ENCODE measurements around the gene ETS2. TPM values are rescaled to one million over a fixed set of nuclear protein-coding genes. Genes with fewer than 3 reads are reported as not detected.

ETS2 gene
- total and polyA plus RNA-seq, 2 experiments from 2014 or later: 19.5 to 36.8 TPM

DNA sequence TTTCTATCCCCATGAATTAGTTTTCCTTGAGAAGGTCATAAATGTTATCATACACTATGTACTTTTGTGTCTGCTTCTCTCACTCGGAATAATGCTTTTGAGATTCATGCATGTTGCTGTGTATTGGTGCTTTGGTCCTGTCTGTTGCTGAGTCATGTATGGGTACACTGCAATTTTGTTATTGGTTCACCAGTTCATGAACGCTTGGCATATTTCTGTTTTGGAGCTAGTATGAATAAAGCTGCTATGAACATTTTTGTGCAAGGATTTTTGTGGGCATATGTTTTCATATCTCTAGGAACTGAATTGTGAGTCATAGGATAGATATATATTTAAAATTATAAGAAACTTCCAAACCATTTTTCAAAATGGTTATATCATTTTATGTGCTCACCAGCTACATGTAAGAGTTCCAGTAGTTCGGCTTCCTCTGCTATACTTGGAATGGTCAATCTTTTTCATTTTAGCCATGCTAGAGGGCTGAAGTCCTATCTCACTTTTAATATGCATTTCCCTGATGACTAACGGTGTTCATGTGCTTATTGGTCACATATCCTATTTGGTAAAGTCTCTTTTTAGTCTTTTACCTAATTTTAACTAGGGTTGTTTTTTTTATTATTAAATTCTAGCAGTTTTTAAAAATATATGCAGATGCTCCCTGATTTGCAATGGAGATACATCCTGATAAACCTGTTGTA lies 38.2 kb downstream of the ETS2 start:
- H3K27ac ChIP-seq (ENCODE audit: low read depth): no peak overlapping the region
- H4K20me1 ChIP-seq (replicated peaks; ENCODE audit: insufficient read depth): no peaks in the 10 kb centered on the region
- no peak overlapping the region for H2AFZ ChIP-seq
- no peaks in the 10 kb centered on the region for H3F3A ChIP-seq (replicated peaks; ENCODE audit: low read depth)
- H3K4me3 ChIP-seq: no peak overlapping the region
- peaks cover 6% of the 10 kb centered on the region; the same call in 1 of the 2 replicates for H3K9me2 ChIP-seq (ENCODE audit: insufficient read depth)
- H3K4me1 Mint-ChIP-seq: peaks cover 6% of the 10 kb centered on the region
- no peak overlapping the region for H3K27ac Mint-ChIP-seq
- no peak for DNase-seq (ENCODE audit: low spot score)
- peaks cover 3% of the 10 kb centered on the region; the same call in 1 of the 3 replicates for H3K9me3 Mint-ChIP-seq
- H3K79me2 ChIP-seq (replicated peaks; ENCODE audit: insufficient read depth): no peaks in the 10 kb centered on the region
- no peaks in the 10 kb centered on the region for H3K36me3 ChIP-seq (ENCODE audit: insufficient read depth)
- no peak for ATAC-seq
- no peak overlapping the region for H3K4me3 Mint-ChIP-seq
- H3K4me1 ChIP-seq (ENCODE audit: insufficient read depth): no peaks in the 10 kb centered on the region
- H3K4me2 ChIP-seq: no peak overlapping the region
- TF ChIP-seq EZH2 (IDR thresholded peaks at IDR 0.05; ENCODE audit: low read depth, unreplicated experiment): no peak
- TF ChIP-seq, protein P1, sequence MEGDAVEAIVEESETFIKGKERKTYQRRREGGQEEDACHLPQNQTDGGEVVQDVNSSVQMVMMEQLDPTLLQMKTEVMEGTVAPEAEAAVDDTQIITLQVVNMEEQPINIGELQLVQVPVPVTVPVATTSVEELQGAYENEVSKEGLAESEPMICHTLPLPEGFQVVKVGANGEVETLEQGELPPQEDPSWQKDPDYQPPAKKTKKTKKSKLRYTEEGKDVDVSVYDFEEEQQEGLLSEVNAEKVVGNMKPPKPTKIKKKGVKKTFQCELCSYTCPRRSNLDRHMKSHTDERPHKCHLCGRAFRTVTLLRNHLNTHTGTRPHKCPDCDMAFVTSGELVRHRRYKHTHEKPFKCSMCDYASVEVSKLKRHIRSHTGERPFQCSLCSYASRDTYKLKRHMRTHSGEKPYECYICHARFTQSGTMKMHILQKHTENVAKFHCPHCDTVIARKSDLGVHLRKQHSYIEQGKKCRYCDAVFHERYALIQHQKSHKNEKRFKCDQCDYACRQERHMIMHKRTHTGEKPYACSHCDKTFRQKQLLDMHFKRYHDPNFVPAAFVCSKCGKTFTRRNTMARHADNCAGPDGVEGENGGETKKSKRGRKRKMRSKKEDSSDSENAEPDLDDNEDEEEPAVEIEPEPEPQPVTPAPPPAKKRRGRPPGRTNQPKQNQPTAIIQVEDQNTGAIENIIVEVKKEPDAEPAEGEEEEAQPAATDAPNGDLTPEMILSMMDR (conservative IDR thresholded peaks at IDR 0.05; ENCODE audit: low read depth in 2 of 2): no peak
- TF ChIP-seq, protein P2, sequence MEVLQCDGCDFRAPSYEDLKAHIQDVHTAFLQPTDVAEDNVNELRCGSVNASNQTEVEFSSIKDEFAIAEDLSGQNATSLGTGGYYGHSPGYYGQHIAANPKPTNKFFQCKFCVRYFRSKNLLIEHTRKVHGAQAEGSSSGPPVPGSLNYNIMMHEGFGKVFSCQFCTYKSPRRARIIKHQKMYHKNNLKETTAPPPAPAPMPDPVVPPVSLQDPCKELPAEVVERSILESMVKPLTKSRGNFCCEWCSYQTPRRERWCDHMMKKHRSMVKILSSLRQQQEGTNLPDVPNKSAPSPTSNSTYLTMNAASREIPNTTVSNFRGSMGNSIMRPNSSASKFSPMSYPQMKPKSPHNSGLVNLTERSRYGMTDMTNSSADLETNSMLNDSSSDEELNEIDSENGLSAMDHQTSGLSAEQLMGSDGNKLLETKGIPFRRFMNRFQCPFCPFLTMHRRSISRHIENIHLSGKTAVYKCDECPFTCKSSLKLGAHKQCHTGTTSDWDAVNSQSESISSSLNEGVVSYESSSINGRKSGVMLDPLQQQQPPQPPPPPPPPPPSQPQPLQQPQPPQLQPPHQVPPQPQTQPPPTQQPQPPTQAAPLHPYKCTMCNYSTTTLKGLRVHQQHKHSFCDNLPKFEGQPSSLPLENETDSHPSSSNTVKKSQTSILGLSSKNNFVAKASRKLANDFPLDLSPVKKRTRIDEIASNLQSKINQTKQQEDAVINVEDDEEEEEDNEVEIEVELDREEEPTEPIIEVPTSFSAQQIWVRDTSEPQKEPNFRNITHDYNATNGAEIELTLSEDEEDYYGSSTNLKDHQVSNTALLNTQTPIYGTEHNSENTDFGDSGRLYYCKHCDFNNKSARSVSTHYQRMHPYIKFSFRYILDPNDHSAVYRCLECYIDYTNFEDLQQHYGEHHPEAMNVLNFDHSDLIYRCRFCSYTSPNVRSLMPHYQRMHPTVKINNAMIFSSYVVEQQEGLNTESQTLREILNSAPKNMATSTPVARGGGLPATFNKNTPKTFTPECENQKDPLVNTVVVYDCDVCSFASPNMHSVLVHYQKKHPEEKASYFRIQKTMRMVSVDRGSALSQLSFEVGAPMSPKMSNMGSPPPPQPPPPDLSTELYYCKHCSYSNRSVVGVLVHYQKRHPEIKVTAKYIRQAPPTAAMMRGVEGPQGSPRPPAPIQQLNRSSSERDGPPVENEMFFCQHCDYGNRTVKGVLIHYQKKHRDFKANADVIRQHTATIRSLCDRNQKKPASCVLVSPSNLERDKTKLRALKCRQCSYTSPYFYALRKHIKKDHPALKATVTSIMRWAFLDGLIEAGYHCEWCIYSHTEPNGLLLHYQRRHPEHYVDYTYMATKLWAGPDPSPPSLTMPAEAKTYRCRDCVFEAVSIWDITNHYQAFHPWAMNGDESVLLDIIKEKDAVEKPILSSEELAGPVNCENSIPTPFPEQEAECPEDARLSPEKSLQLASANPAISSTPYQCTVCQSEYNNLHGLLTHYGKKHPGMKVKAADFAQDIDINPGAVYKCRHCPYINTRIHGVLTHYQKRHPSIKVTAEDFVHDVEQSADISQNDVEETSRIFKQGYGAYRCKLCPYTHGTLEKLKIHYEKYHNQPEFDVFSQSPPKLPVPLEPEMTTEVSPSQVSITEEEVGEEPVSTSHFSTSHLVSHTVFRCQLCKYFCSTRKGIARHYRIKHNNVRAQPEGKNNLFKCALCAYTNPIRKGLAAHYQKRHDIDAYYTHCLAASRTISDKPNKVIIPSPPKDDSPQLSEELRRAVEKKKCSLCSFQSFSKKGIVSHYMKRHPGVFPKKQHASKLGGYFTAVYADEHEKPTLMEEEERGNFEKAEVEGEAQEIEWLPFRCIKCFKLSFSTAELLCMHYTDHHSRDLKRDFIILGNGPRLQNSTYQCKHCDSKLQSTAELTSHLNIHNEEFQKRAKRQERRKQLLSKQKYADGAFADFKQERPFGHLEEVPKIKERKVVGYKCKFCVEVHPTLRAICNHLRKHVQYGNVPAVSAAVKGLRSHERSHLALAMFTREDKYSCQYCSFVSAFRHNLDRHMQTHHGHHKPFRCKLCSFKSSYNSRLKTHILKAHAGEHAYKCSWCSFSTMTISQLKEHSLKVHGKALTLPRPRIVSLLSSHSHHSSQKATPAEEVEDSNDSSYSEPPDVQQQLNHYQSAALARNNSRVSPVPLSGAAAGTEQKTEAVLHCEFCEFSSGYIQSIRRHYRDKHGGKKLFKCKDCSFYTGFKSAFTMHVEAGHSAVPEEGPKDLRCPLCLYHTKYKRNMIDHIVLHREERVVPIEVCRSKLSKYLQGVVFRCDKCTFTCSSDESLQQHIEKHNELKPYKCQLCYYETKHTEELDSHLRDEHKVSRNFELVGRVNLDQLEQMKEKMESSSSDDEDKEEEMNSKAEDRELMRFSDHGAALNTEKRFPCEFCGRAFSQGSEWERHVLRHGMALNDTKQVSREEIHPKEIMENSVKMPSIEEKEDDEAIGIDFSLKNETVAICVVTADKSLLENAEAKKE (CRISPR knock-in tag; IDR thresholded peaks at IDR 0.05): no peak
- TF ChIP-seq EZH2phosphoT487 (IDR thresholded peaks at IDR 0.05; ENCODE audit: unreplicated experiment): no peak
- no peak for TF ChIP-seq NANOG (IDR thresholded peaks at IDR 0.05; ENCODE audit: borderline replicate concordance)
- TF ChIP-seq ZNF114 (CRISPR knock-in tag; IDR thresholded peaks at IDR 0.05): no peak
- no peak for TF ChIP-seq STAT1 (IDR thresholded peaks at IDR 0.05; ENCODE audit: unreplicated experiment)
- TF ChIP-seq ZNF331 (CRISPR knock-in tag; IDR thresholded peaks at IDR 0.05; ENCODE audit: low read depth): no peak
- TF ChIP-seq JUNB (IDR thresholded peaks at IDR 0.05; ENCODE audit: unreplicated experiment): no peak
- TF ChIP-seq, protein P3, sequence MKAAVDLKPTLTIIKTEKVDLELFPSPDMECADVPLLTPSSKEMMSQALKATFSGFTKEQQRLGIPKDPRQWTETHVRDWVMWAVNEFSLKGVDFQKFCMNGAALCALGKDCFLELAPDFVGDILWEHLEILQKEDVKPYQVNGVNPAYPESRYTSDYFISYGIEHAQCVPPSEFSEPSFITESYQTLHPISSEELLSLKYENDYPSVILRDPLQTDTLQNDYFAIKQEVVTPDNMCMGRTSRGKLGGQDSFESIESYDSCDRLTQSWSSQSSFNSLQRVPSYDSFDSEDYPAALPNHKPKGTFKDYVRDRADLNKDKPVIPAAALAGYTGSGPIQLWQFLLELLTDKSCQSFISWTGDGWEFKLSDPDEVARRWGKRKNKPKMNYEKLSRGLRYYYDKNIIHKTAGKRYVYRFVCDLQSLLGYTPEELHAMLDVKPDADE (IDR thresholded peaks at IDR 0.05): no peak
- no peak for TF ChIP-seq CREB1 (CRISPR knock-in tag; IDR thresholded peaks at IDR 0.05; ENCODE audit: low read depth)
- TF ChIP-seq, protein P4, sequence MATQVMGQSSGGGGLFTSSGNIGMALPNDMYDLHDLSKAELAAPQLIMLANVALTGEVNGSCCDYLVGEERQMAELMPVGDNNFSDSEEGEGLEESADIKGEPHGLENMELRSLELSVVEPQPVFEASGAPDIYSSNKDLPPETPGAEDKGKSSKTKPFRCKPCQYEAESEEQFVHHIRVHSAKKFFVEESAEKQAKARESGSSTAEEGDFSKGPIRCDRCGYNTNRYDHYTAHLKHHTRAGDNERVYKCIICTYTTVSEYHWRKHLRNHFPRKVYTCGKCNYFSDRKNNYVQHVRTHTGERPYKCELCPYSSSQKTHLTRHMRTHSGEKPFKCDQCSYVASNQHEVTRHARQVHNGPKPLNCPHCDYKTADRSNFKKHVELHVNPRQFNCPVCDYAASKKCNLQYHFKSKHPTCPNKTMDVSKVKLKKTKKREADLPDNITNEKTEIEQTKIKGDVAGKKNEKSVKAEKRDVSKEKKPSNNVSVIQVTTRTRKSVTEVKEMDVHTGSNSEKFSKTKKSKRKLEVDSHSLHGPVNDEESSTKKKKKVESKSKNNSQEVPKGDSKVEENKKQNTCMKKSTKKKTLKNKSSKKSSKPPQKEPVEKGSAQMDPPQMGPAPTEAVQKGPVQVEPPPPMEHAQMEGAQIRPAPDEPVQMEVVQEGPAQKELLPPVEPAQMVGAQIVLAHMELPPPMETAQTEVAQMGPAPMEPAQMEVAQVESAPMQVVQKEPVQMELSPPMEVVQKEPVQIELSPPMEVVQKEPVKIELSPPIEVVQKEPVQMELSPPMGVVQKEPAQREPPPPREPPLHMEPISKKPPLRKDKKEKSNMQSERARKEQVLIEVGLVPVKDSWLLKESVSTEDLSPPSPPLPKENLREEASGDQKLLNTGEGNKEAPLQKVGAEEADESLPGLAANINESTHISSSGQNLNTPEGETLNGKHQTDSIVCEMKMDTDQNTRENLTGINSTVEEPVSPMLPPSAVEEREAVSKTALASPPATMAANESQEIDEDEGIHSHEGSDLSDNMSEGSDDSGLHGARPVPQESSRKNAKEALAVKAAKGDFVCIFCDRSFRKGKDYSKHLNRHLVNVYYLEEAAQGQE (IDR thresholded peaks at IDR 0.05; ENCODE audit: unreplicated experiment): no peak
- TF ChIP-seq POLR2AphosphoS5 (IDR thresholded peaks at IDR 0.05; ENCODE audit: low read depth): no peak
- no peaks in the 10 kb centered on the region; the same call in 2 of the 3 replicates for H3K36me3 Mint-ChIP-seq (ENCODE audit: low read depth)
- H3K27me3 Mint-ChIP-seq (ENCODE audit: insufficient read depth, low read depth, poor library complexity): peaks cover 6% of the 10 kb centered on the region
- no peaks in the 10 kb centered on the region for H3K27me3 ChIP-seq (ENCODE audit: insufficient read depth)

Measured in GM23338 (cell line).